Activated CD4-positive, alpha-beta T cell treated with anti-CD3 and anti-CD28 coated beads for 36 hours (primary cell): ENCODE measurements around the gene OR10D3. TPM values are rescaled to one million over a fixed set of nuclear protein-coding genes. Genes with fewer than 3 reads are reported as not detected.
"Not testable (repeated sequence)": the region's sequence is repeated elsewhere in the genome, so short reads cannot be mapped to it uniquely, and the experiment has no call there.

Experiments
- ATAC-seq: fragments of 200-7000 bp; cut with Tn5 transposase; one replicate; pipeline ENCODE4 v1.10.0; 2021; ENCODE audit warnings: mild to moderate bottlenecking, moderate library complexity
- CTCF ChIA-PET: fragments of 350-600 bp; sonication (Branson Sonifier 250); formaldehyde crosslinking; loops from one replicate; lab custom pipeline; 2021; ENCODE audit warnings: antibody characterized with exemption; lab: Charles Lee
- POLR2A ChIA-PET: fragments of 350-600 bp; sonication (Branson Sonifier 250); formaldehyde crosslinking; loops from one replicate; lab custom pipeline; 2021; ENCODE audit warnings: antibody characterized with exemption, inconsistent platforms; lab: Charles Lee
- DNase-seq: peaks from one replicate; pipeline ENCODE4 v3.0.0-alpha.2; 2020
- H3K27ac Mint-ChIP-seq: one replicate; pipeline ENCODE4 v1.8.0; 2021; ENCODE audit warnings: mixed read lengths
- H3K27me3 Mint-ChIP-seq: one replicate; pipeline ENCODE4 v1.8.0; 2021; ENCODE audit warnings: mixed read lengths
- H3K36me3 Mint-ChIP-seq: one replicate; pipeline ENCODE4 v1.8.0; 2021; ENCODE audit warnings: low read depth, mixed read lengths
- H3K4me1 Mint-ChIP-seq: one replicate; pipeline ENCODE4 v1.8.0; 2021; ENCODE audit warnings: mixed read lengths
- H3K4me3 Mint-ChIP-seq: one replicate; pipeline ENCODE4 v1.8.0; 2021; ENCODE audit warnings: mild to moderate bottlenecking, moderate library complexity, mixed read lengths
- H3K9me3 Mint-ChIP-seq: one replicate; pipeline ENCODE4 v1.8.0; 2021; ENCODE audit warnings: low read depth, mixed read lengths
- intact Hi-C, 2 experiments: fragments of 100-400 bp; cut with DNase I in 1 of 2; cut with micrococcal nuclease in 1 of 2; formaldehyde crosslinking; loops; one replicate each; pipeline versions ENCODE4 v1.14.2 to v1.15.1; 2022 to 2024; cut with DNase I, micrococcal nuclease
- total RNA-seq, 2 experiments: library from RNA; stranded (reverse); gene quantifications; one replicate each; pipeline ENCODE4 v1.2.3, GENCODE V29; 2021

OR10D3 gene
- not detected for total RNA-seq

GRCh38 chr11:124183068-124183467 lies at the start of gene OR10D3:
OR10D3 (plus strand) TSS chr11:124183345; CDS start chr11:124185270, 1,925 bp downstream.
- POLR2A ChIA-PET, result no interaction called here
- Mint-ChIP-seq H3K27me3 (peaks cover 26% of the 10 kb centered on the region), H3K4me1 (no peaks in the 10 kb centered on the region)

GRCh38 chr11:124143034-124143433 lies 40.1 kb upstream of the OR10D3 start:
- ChIA-PET CTCF (no interaction called here), POLR2A (no interaction called here)
- DNase-seq, result no peak
- Mint-ChIP-seq H3K27ac (no peak overlapping the region), H3K4me1 (no peaks in the 10 kb centered on the region), H3K36me3 (peaks cover 16% of the 10 kb centered on the region), H3K27me3 (no peaks in the 10 kb centered on the region), H3K4me3 (no peak overlapping the region), H3K9me3 (peaks cover 7% of the 10 kb centered on the region)
- intact Hi-C loops, result no loop called here
- no peak for ATAC-seq

More at GRCh38 chr11:124183068-124183467, at the start of gene OR10D3:
- Mint-ChIP-seq H3K4me3 (no peak within 1 kb of the TSS), H3K27ac (no peak within 1 kb of the TSS), H3K9me3 (no peaks in the 10 kb centered on the region), H3K36me3 (no peaks in the 10 kb centered on the region)
- ATAC-seq, result no peak
- CTCF ChIA-PET, result interaction anchor here (1.2 kb wide), 1 partner anchor 9 kb away, joined by 3 read pairs; no protein-coding TSS in a partner anchor
- intact Hi-C loops, result no loop called here
- no peak for DNase-seq

- no peak overlapping the region for H3K27ac Mint-ChIP-seq
- intact Hi-C loops, result no loop called here
- H3K27me3 Mint-ChIP-seq, result no peaks in the 10 kb centered on the region
- no peak overlapping the region for H3K4me3 Mint-ChIP-seq
- H3K9me3 Mint-ChIP-seq, result no peaks in the 10 kb centered on the region
- ChIA-PET POLR2A (no interaction called here), CTCF (no interaction called here)
- ATAC-seq, result no peak
- no peak for DNase-seq
- H3K4me1 Mint-ChIP-seq, result no peaks in the 10 kb centered on the region
- no peaks in the 10 kb centered on the region for H3K36me3 Mint-ChIP-seq
Observed at GRCh38 chr11:124147951-124148350, 35.2 kb upstream of the OR10D3 start.

- no peak overlapping the region for H3K27ac Mint-ChIP-seq
- DNase-seq, result no peak
- intact Hi-C loops, result no loop called here
- no peak for ATAC-seq
- no peaks in the 10 kb centered on the region for H3K4me1 Mint-ChIP-seq
- peaks cover 4% of the 10 kb centered on the region for H3K27me3 Mint-ChIP-seq
- CTCF ChIA-PET, result no interaction called here
- no peaks in the 10 kb centered on the region for H3K9me3 Mint-ChIP-seq
- no peak overlapping the region for H3K4me3 Mint-ChIP-seq
- H3K36me3 Mint-ChIP-seq, result no peaks in the 10 kb centered on the region
- POLR2A ChIA-PET, result no interaction called here
Observed at GRCh38 chr11:124150684-124151083, 32.5 kb upstream of the OR10D3 start.

- H3K9me3 Mint-ChIP-seq, result no peaks in the 10 kb centered on the region
- intact Hi-C loops, result no loop called here
- H3K4me1 Mint-ChIP-seq, result no peaks in the 10 kb centered on the region
- peaks cover 10% of the 10 kb centered on the region for H3K27me3 Mint-ChIP-seq
- ChIA-PET CTCF (interaction anchor here (1.5 kb wide), 1 partner anchor 11 kb away, joined by 4 read pairs; no protein-coding TSS in a partner anchor), POLR2A (no interaction called here)
- no peak overlapping the region for H3K27ac Mint-ChIP-seq
- ATAC-seq (no peak), DNase-seq (no peak)
- H3K36me3 Mint-ChIP-seq, result no peaks in the 10 kb centered on the region
- H3K4me3 Mint-ChIP-seq, result no peak overlapping the region
Observed at GRCh38 chr11:124152770-124153407, 30.3 kb upstream of the OR10D3 start.

GRCh38 chr11:124153821-124154220 lies 29.3 kb upstream of the OR10D3 start:
- H3K9me3 Mint-ChIP-seq, result no peaks in the 10 kb centered on the region
- no peak overlapping the region for H3K4me3 Mint-ChIP-seq
- H3K4me1 Mint-ChIP-seq, result no peaks in the 10 kb centered on the region
- ATAC-seq (no peak), DNase-seq (no peak)
- ChIA-PET CTCF (interaction anchor here (1.1 kb wide), 1 partner anchor 40 kb away, joined by 4 read pairs; no protein-coding TSS in a partner anchor), POLR2A (no interaction called here)
- H3K27ac Mint-ChIP-seq, result no peak overlapping the region
- no peaks in the 10 kb centered on the region for H3K36me3 Mint-ChIP-seq
- H3K27me3 Mint-ChIP-seq, result peaks cover 13% of the 10 kb centered on the region
- intact Hi-C loops, result no loop called here

GRCh38 chr11:124159481-124159880 lies 23.7 kb upstream of the OR10D3 start:
- Mint-ChIP-seq H3K27me3 (peaks cover 17% of the 10 kb centered on the region), H3K9me3 (no peaks in the 10 kb centered on the region), H3K4me3 (no peak overlapping the region), H3K27ac (no peak overlapping the region), H3K4me1 (no peaks in the 10 kb centered on the region), H3K36me3 (no peaks in the 10 kb centered on the region)
- intact Hi-C loops, result no loop called here
- ChIA-PET POLR2A (no interaction called here), CTCF (no interaction called here)
- ATAC-seq (no peak), DNase-seq (no peak)

GRCh38 chr11:124160986-124161385 lies 22.2 kb upstream of the OR10D3 start:
- Mint-ChIP-seq H3K4me1 (no peaks in the 10 kb centered on the region), H3K9me3 (no peaks in the 10 kb centered on the region), H3K4me3 (no peak overlapping the region), H3K27me3 (peaks cover 14% of the 10 kb centered on the region), H3K27ac (no peak overlapping the region), H3K36me3 (no peaks in the 10 kb centered on the region)
- no peak for ATAC-seq
- intact Hi-C loops, result no loop called here
- DNase-seq, result no peak
- ChIA-PET CTCF (no interaction called here), POLR2A (no interaction called here)

GRCh38 chr11:124167826-124168231 lies 15.3 kb upstream of the OR10D3 start:
- Mint-ChIP-seq H3K27me3 (peaks cover 15% of the 10 kb centered on the region), H3K4me3 (no peak overlapping the region), H3K27ac (no peak overlapping the region), H3K36me3 (no peaks in the 10 kb centered on the region), H3K9me3 (no peaks in the 10 kb centered on the region), H3K4me1 (no peaks in the 10 kb centered on the region)
- intact Hi-C loops, result no loop called here
- ChIA-PET POLR2A (no interaction called here), CTCF (no interaction called here)
- DNase-seq (no peak), ATAC-seq (no peak)

GRCh38 chr11:124168796-124169195 lies 14.3 kb upstream of the OR10D3 start:
- POLR2A ChIA-PET, result no interaction called here
- CTCF ChIA-PET, result no interaction called here
- DNase-seq (no peak), ATAC-seq (no peak)
- intact Hi-C loops, result no loop called here
- no peak overlapping the region for H3K4me3 Mint-ChIP-seq
- peaks cover 12% of the 10 kb centered on the region for H3K27me3 Mint-ChIP-seq
- no peaks in the 10 kb centered on the region for H3K9me3 Mint-ChIP-seq
- H3K27ac Mint-ChIP-seq, result no peak overlapping the region
- no peaks in the 10 kb centered on the region for H3K36me3 Mint-ChIP-seq
- H3K4me1 Mint-ChIP-seq, result no peaks in the 10 kb centered on the region

GRCh38 chr11:124170315-124170714 lies 12.8 kb upstream of the OR10D3 start:
- POLR2A ChIA-PET, H3K4me3 Mint-ChIP-seq, CTCF ChIA-PET, H3K9me3 Mint-ChIP-seq, intact Hi-C loops, ATAC-seq, DNase-seq, H3K4me1 Mint-ChIP-seq, H3K27ac Mint-ChIP-seq, H3K36me3 Mint-ChIP-seq: not testable (repeated sequence)
- H3K27me3 Mint-ChIP-seq, result peaks cover 10% of the 10 kb centered on the region

- DNase-seq, result no peak
- no peaks in the 10 kb centered on the region for H3K9me3 Mint-ChIP-seq
- POLR2A ChIA-PET, result no interaction called here
Observed at GRCh38 chr11:124170801-124171586, 12.2 kb upstream of the OR10D3 start.

More at GRCh38 chr11:124170801-124171586, 12.2 kb upstream of the OR10D3 start:
- Mint-ChIP-seq H3K4me3 (no peak overlapping the region), H3K27me3 (peaks cover 10% of the 10 kb centered on the region), H3K27ac (no peak overlapping the region), H3K36me3 (no peaks in the 10 kb centered on the region), H3K4me1 (no peaks in the 10 kb centered on the region)
- no peak for ATAC-seq
- intact Hi-C loops, result no loop called here
- CTCF ChIA-PET, result interaction anchor here (1.3 kb wide), 1 partner anchor 99 kb away, joined by 4 read pairs; no protein-coding TSS in a partner anchor
